ENCODE data around the gene RAD51B.

GRCh38 chr14:68479247-68479646 lies 659.7 kb downstream of the RAD51B start:
- TF ChIP-seq CTCF (conservative IDR thresholded peaks at IDR 0.05) (no peak), ZFX (IDR thresholded peaks at IDR 0.05) (no peak)

Measured in C4-2B (cell line).